ENCODE data around the gene SLF1.

SLF1 gene

GRCh38 chr5:94698197-94698596 is 79.7 kb downstream of the SLF1 start:
- TF ChIP-seq EZH2 (IDR thresholded peaks at IDR 0.05; ENCODE audit: borderline replicate concordance, low read depth, low read length, severe bottlenecking) (no peak), CTCF (IDR thresholded peaks at IDR 0.05; ENCODE audit: borderline replicate concordance, extremely low read depth, low read length, poor library complexity, severe bottlenecking) (no peak)
- no peaks in the 10 kb centered on the region for H3K4me1 ChIP-seq (ENCODE audit: insufficient read depth, low read length)
- no peak overlapping the region for H3K4me3 ChIP-seq (ENCODE audit: low read depth in 1 of 2, low read length in 2 of 2)
- DNase-seq (no peak), ATAC-seq (ENCODE audit: insufficient read depth, low read depth) (no peak)
- H3K79me2 ChIP-seq (ENCODE audit: insufficient read depth, low read length), result no peaks in the 10 kb centered on the region
- H4K20me1 ChIP-seq (ENCODE audit: insufficient read depth, low read length), result no peaks in the 10 kb centered on the region
- no peak overlapping the region for H3K9ac ChIP-seq (ENCODE audit: low read depth, low read length)
- H3K36me3 ChIP-seq (ENCODE audit: insufficient read depth, low read length), result peaks cover 21% of the 10 kb centered on the region; the same call in 1 of the 2 replicates
- H3K27me3 ChIP-seq (ENCODE audit: insufficient read depth, low read length, poor library complexity), result no peaks in the 10 kb centered on the region
- no peak overlapping the region for H3K4me2 ChIP-seq (ENCODE audit: insufficient read depth, low read length)
- H2AFZ ChIP-seq (ENCODE audit: low read depth, low read length), result no peak overlapping the region
- no peak overlapping the region for H3K27ac ChIP-seq (ENCODE audit: low read length)
- no peaks in the 10 kb centered on the region for H3K9me3 ChIP-seq (ENCODE audit: insufficient read depth, low read length, severe bottlenecking)

DNA sequence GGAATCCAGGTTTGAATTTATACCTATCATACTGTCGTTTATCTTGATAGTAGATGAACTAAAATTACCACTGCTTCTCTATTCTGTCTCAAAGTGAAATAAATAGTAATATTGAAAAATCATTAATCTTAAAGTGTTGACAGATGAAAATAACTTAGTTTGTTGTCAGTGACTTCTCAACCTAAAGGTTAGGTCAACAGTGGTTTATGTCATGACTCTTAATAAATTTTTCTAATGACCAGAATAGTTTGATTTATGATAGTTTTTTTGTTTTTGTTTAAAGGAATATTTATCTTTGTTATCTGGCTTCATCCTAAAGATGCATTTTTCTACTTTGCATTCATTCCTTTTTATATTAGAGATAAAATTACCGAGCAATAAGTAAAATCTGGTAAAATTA is 81.1 kb downstream of the SLF1 start:
- Histone ChIP-seq H3K9me3 (ENCODE audit: insufficient read depth, low read length, severe bottlenecking) (no peaks in the 10 kb centered on the region), H3K4me2 (ENCODE audit: insufficient read depth, low read length) (no peak overlapping the region), H3K27ac (ENCODE audit: low read length) (no peak overlapping the region), H2AFZ (ENCODE audit: low read depth, low read length) (no peak overlapping the region), H4K20me1 (ENCODE audit: insufficient read depth, low read length) (no peaks in the 10 kb centered on the region), H3K27me3 (ENCODE audit: insufficient read depth, low read length, poor library complexity) (no peaks in the 10 kb centered on the region), H3K9ac (ENCODE audit: low read depth, low read length) (no peak overlapping the region), H3K36me3 (ENCODE audit: insufficient read depth, low read length) (peaks cover 11% of the 10 kb centered on the region; the same call in 1 of the 2 replicates), H3K79me2 (ENCODE audit: insufficient read depth, low read length) (no peaks in the 10 kb centered on the region), H3K4me1 (ENCODE audit: insufficient read depth, low read length) (no peaks in the 10 kb centered on the region), H3K4me3 (ENCODE audit: low read depth in 1 of 2, low read length in 2 of 2) (no peak overlapping the region)
- ATAC-seq (ENCODE audit: insufficient read depth, low read depth), result no peak
- TF ChIP-seq CTCF (IDR thresholded peaks at IDR 0.05; ENCODE audit: borderline replicate concordance, extremely low read depth, low read length, poor library complexity, severe bottlenecking) (no peak), EZH2 (IDR thresholded peaks at IDR 0.05; ENCODE audit: borderline replicate concordance, low read depth, low read length, severe bottlenecking) (no peak)
- no peak for DNase-seq

GRCh38 chr5:94700592-94700991 is 82.1 kb downstream of the SLF1 start:
- TF ChIP-seq EZH2 (IDR thresholded peaks at IDR 0.05; ENCODE audit: borderline replicate concordance, low read depth, low read length, severe bottlenecking) (no peak), CTCF (IDR thresholded peaks at IDR 0.05; ENCODE audit: borderline replicate concordance, extremely low read depth, low read length, poor library complexity, severe bottlenecking) (no peak)
- H3K4me2 ChIP-seq (ENCODE audit: insufficient read depth, low read length), result no peak overlapping the region
- no peak overlapping the region for H3K4me3 ChIP-seq (ENCODE audit: low read depth in 1 of 2, low read length in 2 of 2)
- DNase-seq (no peak), ATAC-seq (ENCODE audit: insufficient read depth, low read depth) (no peak)
- H3K9ac ChIP-seq (ENCODE audit: low read depth, low read length), result no peak overlapping the region
- no peaks in the 10 kb centered on the region for H4K20me1 ChIP-seq (ENCODE audit: insufficient read depth, low read length)
- H3K36me3 ChIP-seq (ENCODE audit: insufficient read depth, low read length), result peaks cover 4% of the 10 kb centered on the region; the same call in 1 of the 2 replicates
- no peaks in the 10 kb centered on the region for H3K9me3 ChIP-seq (ENCODE audit: insufficient read depth, low read length, severe bottlenecking)
- no peaks in the 10 kb centered on the region for H3K27me3 ChIP-seq (ENCODE audit: insufficient read depth, low read length, poor library complexity)
- H3K27ac ChIP-seq (ENCODE audit: low read length), result no peak overlapping the region
- no peaks in the 10 kb centered on the region for H3K79me2 ChIP-seq (ENCODE audit: insufficient read depth, low read length)
- H3K4me1 ChIP-seq (ENCODE audit: insufficient read depth, low read length), result no peaks in the 10 kb centered on the region
- no peak overlapping the region for H2AFZ ChIP-seq (ENCODE audit: low read depth, low read length)

- H3K27me3 ChIP-seq (ENCODE audit: insufficient read depth, low read length, poor library complexity), result no peaks in the 10 kb centered on the region
- H3K4me3 ChIP-seq (ENCODE audit: low read depth in 1 of 2, low read length in 2 of 2), result no peak overlapping the region
- H3K36me3 ChIP-seq (ENCODE audit: insufficient read depth, low read length), result peaks cover 8% of the 10 kb centered on the region; the same call in 1 of the 2 replicates
- ATAC-seq (ENCODE audit: insufficient read depth, low read depth), result no peak
- H3K79me2 ChIP-seq (ENCODE audit: insufficient read depth, low read length), result no peaks in the 10 kb centered on the region
- no peak overlapping the region for H3K9ac ChIP-seq (ENCODE audit: low read depth, low read length)
- TF ChIP-seq CTCF (IDR thresholded peaks at IDR 0.05; ENCODE audit: borderline replicate concordance, extremely low read depth, low read length, poor library complexity, severe bottlenecking), result no peak
- no peak for TF ChIP-seq EZH2 (IDR thresholded peaks at IDR 0.05; ENCODE audit: borderline replicate concordance, low read depth, low read length, severe bottlenecking)
- H3K4me1 ChIP-seq (ENCODE audit: insufficient read depth, low read length), result no peaks in the 10 kb centered on the region
- no peak overlapping the region for H3K27ac ChIP-seq (ENCODE audit: low read length)
- no peak overlapping the region for H3K4me2 ChIP-seq (ENCODE audit: insufficient read depth, low read length)
- no peaks in the 10 kb centered on the region for H3K9me3 ChIP-seq (ENCODE audit: insufficient read depth, low read length, severe bottlenecking)
- H4K20me1 ChIP-seq (ENCODE audit: insufficient read depth, low read length), result no peaks in the 10 kb centered on the region
- no peak for DNase-seq
- H2AFZ ChIP-seq (ENCODE audit: low read depth, low read length), result no peak overlapping the region
Measured at GRCh38 chr5:94702729-94703128, 84.3 kb downstream of the SLF1 start.

All from DND-41 (cell line).